MM.1S (cell line): ENCODE results near the gene EXOC6.

Experiments used
- EZH2phosphoT487 ChIP-seq: fragments of 300-600 bp; sonication (generic); IDR thresholded peaks from 2 replicates; pipeline ENCODE4 v1.6.1; 2018; ENCODE audit warnings: antibody characterized with exemption, low read length
- TF ChIP-seq, protein P1 (sequence below): fragments of 300-600 bp; sonication (generic); IDR thresholded peaks from 2 replicates; pipeline ENCODE4 v1.5.1; 2016; ENCODE audit warnings: antibody characterized with exemption, low read length, mixed read lengths

DNA sequence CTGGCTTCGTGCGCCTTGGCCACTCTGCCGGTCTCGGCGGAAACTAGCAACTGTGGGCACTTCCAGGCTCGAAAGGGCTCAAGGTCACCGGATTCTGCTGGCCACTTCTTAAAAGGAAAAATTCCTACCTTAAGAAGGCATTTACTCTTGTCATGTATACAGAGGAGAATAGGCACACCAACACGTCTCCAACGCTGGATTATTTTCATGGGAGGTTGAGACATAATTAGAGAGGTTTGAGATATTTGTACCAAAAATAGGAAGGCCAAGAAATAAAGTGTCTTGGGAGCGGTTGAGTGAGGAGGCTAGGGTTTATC is 220.9 kb downstream of the EXOC6 start:
- TF ChIP-seq, protein P1, sequence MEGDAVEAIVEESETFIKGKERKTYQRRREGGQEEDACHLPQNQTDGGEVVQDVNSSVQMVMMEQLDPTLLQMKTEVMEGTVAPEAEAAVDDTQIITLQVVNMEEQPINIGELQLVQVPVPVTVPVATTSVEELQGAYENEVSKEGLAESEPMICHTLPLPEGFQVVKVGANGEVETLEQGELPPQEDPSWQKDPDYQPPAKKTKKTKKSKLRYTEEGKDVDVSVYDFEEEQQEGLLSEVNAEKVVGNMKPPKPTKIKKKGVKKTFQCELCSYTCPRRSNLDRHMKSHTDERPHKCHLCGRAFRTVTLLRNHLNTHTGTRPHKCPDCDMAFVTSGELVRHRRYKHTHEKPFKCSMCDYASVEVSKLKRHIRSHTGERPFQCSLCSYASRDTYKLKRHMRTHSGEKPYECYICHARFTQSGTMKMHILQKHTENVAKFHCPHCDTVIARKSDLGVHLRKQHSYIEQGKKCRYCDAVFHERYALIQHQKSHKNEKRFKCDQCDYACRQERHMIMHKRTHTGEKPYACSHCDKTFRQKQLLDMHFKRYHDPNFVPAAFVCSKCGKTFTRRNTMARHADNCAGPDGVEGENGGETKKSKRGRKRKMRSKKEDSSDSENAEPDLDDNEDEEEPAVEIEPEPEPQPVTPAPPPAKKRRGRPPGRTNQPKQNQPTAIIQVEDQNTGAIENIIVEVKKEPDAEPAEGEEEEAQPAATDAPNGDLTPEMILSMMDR: no peak
- no peak for TF ChIP-seq EZH2phosphoT487
